ENCODE results near the gene DGKG.

DGKG gene

DNA sequence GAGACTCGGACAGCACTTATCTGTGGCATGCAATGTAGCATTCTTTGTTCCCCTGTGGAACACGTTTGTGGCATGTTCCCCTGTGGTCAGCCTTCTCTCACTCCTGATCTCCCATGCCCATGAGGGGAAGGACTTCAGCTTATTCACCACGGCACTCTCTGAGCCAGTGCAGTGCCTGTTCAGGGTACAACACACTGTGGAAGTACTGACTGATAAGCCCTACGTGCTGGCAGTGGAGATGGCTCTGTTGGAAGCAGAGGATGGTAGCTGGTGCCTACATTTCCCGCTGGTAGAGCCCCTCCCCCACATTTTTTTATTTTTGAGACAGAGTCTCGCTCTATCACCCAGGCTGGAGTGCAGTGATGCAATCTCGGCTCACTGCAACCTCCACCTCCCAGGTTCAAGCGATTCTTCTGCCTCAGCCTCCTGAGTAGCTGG, 209.7 kb downstream of the DGKG start:
- 0 out of 2 replicates have a peak, but pooled peaks cover 10% of the 10 kb centered on the region for H3K27me3 ChIP-seq (ENCODE audit: control insufficient read depth, insufficient read depth, low read length)
- H3K36me3 ChIP-seq (ENCODE audit: control insufficient read depth, insufficient read depth, low read length), result no peaks in the 10 kb centered on the region
- H3K4me3 ChIP-seq (ENCODE audit: low read depth, low read length), result no peak overlapping the region
- no peaks in the 10 kb centered on the region for H3K4me1 ChIP-seq (ENCODE audit: control insufficient read depth, insufficient read depth, low read length)
- H3K9ac ChIP-seq (ENCODE audit: low read depth, low read length), result no peak overlapping the region
- H3K27ac ChIP-seq (ENCODE audit: low read depth, low read length), result no peak overlapping the region
- no peaks in the 10 kb centered on the region for H3K9me3 ChIP-seq (ENCODE audit: control insufficient read depth, insufficient read depth, low read length)

DNA sequence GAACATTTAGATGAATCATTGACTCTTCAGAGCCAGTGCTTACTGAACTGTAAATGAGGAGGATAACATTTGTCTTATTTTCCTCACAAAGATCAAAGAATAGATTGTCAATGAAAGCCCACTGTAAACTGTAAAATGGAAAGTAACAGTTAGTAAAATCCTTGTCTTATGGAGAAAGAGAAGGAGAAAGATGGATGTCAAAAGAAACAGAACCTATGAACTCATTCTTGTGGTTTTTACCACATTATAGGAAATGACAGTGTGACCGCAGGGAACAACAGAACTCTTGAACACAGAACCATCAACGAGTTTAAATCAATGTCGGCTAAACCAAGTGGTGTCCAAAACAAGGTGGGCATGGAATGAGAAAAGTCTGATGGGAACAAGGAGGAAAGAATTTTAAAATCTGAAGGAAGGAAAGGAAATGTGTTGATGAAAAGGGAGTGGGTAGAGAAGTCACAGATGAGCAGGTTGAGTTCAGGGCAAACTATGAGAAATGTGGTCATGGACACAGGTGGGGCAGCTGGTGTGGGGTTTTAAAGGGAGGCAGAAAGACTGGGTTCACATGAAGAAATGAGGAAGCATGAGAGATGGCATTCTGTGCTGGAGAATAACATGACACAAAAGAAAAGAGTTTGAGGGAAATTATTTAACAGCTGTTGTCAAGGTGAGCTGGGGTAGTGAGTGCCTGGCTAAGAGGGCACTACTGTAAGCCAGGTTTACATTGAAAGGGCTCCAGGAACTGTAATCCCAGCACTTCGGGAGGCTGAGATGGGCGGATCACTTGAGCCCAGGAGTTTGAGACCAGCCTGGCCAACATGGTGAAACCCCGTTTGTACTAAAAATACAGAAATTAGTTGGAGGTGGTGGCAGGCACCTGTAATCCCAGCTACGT, 210.7 kb downstream of the DGKG start:
- no peaks in the 10 kb centered on the region for H3K36me3 ChIP-seq (ENCODE audit: control insufficient read depth, insufficient read depth, low read length)
- H3K27me3 ChIP-seq (ENCODE audit: control insufficient read depth, insufficient read depth, low read length), result 0 out of 2 replicates have a peak, but pooled peaks cover 10% of the 10 kb centered on the region
- no peak overlapping the region for H3K9ac ChIP-seq (ENCODE audit: low read depth, low read length)
- H3K9me3 ChIP-seq (ENCODE audit: control insufficient read depth, insufficient read depth, low read length), result no peaks in the 10 kb centered on the region
- H3K27ac ChIP-seq (ENCODE audit: low read depth, low read length), result no peak overlapping the region
- no peaks in the 10 kb centered on the region for H3K4me1 ChIP-seq (ENCODE audit: control insufficient read depth, insufficient read depth, low read length)
- H3K4me3 ChIP-seq (ENCODE audit: low read depth, low read length), result no peak overlapping the region

DNA sequence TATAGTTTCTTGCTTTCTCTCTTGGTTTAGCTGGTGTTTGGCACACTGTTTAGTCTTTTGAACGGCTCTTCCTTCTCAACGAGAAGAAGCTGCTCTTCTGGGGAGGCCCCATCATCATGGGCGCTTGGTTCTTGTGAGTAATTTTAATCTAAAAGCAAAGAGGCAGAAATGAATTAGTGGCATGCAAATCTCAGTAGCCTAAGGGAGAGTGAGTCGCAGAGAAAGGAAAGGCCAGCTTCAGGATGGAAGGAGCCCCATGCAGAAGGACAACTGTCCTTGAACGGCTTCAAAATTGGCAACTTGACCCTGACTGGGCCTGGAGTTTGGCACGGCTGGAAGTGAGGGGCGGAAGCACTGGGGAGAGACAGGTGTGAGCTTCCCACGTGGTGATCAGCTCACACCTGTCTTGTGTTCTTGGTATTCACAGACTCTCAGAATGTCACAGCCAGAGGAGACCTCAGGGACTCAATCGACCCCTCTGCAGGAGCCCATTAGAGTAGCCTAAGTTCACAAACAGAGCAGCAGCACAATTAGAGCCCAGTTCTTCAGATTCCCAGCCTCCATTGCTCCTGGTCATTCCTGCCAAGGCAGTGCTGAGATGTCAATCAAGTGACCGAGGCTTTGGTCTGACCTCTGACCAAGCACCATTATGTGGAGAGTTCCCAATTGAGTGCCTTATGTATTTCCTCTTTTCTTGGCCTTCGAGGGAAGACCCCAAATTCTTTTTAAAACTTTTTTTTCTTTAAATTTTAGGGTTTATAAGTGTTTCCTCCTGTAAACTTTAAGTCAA, 211.8 kb downstream of the DGKG start:
- Histone ChIP-seq H3K4me3 (ENCODE audit: low read depth, low read length) (no peak overlapping the region), H3K9ac (ENCODE audit: low read depth, low read length) (no peak overlapping the region), H3K4me1 (ENCODE audit: control insufficient read depth, insufficient read depth, low read length) (no peaks in the 10 kb centered on the region), H3K36me3 (ENCODE audit: control insufficient read depth, insufficient read depth, low read length) (no peaks in the 10 kb centered on the region), H3K9me3 (ENCODE audit: control insufficient read depth, insufficient read depth, low read length) (no peaks in the 10 kb centered on the region), H3K27ac (ENCODE audit: low read depth, low read length) (no peak overlapping the region), H3K27me3 (ENCODE audit: control insufficient read depth, insufficient read depth, low read length) (0 out of 2 replicates have a peak, but pooled peaks cover 10% of the 10 kb centered on the region)

DNA sequence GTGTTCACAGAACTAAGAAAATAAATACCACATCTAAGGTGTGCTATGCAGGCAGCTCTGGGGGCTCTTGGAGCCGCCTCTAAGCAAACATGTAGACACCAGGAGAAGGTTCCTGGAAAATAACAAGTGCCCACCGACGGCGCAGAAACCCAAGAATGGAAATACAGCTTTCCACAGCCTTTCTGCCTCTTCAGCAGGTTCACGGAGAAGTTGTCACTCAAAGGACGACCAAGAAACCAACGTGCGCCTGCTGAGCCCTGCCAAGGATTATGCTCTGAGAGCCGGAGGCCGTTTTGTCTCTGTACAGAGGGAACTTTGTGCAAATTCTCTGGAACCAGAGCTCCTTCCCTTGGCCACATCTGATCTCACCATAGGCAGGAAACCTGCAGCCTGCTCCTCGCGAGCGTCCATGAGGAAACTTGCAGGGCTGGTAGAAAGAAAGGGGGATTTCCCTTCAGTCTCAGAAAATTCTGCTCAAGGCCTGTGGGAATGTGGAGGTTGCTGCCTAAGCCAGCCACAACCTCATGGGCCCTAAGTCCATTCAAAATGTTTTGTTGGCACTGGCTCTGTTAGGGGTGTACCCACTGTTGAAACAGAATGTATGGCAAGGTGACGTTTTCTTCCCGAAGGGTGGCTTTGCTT, 212.6 kb downstream of the DGKG start:
- Histone ChIP-seq H3K9me3 (ENCODE audit: control insufficient read depth, insufficient read depth, low read length) (no peaks in the 10 kb centered on the region), H3K27me3 (ENCODE audit: control insufficient read depth, insufficient read depth, low read length) (0 out of 2 replicates have a peak, but pooled peaks cover 10% of the 10 kb centered on the region), H3K36me3 (ENCODE audit: control insufficient read depth, insufficient read depth, low read length) (no peaks in the 10 kb centered on the region), H3K4me1 (ENCODE audit: control insufficient read depth, insufficient read depth, low read length) (no peaks in the 10 kb centered on the region), H3K4me3 (ENCODE audit: low read depth, low read length) (no peak overlapping the region), H3K27ac (ENCODE audit: low read depth, low read length) (no peak overlapping the region), H3K9ac (ENCODE audit: low read depth, low read length) (no peak overlapping the region)

DNA sequence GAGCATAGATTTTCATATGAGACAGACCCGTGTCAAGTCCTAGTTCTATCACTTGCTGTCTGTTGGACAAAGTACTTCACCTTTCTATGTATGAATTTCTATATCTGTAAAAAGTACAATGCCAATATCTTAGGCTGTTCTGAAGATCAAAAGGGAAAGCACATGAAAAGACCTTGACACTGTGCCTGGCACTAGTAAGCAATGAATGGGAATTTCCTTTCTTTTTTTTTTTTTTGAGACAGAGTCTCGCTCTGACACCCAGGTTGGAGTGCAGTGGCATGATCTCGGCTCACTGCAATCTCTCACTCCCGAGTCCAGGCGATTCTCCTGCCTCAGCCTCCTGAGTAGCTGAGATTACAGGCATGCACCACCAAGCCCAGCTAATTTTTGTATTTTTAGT, 217.8 kb downstream of the DGKG start:
- no peaks in the 10 kb centered on the region for H3K9me3 ChIP-seq (ENCODE audit: control insufficient read depth, insufficient read depth, low read length)
- H3K4me3 ChIP-seq (ENCODE audit: low read depth, low read length), result no peak overlapping the region
- H3K9ac ChIP-seq (ENCODE audit: low read depth, low read length), result no peak overlapping the region
- H3K4me1 ChIP-seq (ENCODE audit: control insufficient read depth, insufficient read depth, low read length), result no peaks in the 10 kb centered on the region
- no peaks in the 10 kb centered on the region for H3K36me3 ChIP-seq (ENCODE audit: control insufficient read depth, insufficient read depth, low read length)
- H3K27me3 ChIP-seq (ENCODE audit: control insufficient read depth, insufficient read depth, low read length), result peaks cover 8% of the 10 kb centered on the region; the same call in 1 of the 2 replicates
- no peak overlapping the region for H3K27ac ChIP-seq (ENCODE audit: low read depth, low read length)

DNA sequence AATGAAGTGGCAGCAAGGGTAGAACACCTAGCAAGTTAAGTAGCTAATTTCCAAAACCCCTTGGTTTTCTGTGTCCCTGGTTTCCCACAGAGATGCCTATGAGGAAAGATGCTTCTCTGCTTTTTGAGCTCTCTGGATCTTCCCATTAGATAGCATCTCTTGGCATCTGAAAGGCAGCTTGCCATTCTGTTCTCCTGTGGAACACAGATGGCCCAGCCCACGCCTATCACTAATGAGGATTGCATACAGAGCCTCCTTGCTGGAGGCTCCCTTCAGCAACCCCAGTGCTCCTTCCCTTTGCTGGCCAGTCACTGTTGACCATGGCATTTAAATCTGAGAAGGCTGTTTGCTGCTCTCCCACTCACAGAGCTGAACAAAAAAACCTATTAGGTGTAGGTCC, 218.8 kb downstream of the DGKG start:
- Histone ChIP-seq H3K9me3 (ENCODE audit: control insufficient read depth, insufficient read depth, low read length) (no peaks in the 10 kb centered on the region), H3K27ac (ENCODE audit: low read depth, low read length) (no peak overlapping the region), H3K4me1 (ENCODE audit: control insufficient read depth, insufficient read depth, low read length) (no peaks in the 10 kb centered on the region), H3K27me3 (ENCODE audit: control insufficient read depth, insufficient read depth, low read length) (peaks cover 8% of the 10 kb centered on the region; the same call in 1 of the 2 replicates), H3K36me3 (ENCODE audit: control insufficient read depth, insufficient read depth, low read length) (no peaks in the 10 kb centered on the region), H3K9ac (ENCODE audit: low read depth, low read length) (no peak overlapping the region), H3K4me3 (ENCODE audit: low read depth, low read length) (no peak overlapping the region)

DNA sequence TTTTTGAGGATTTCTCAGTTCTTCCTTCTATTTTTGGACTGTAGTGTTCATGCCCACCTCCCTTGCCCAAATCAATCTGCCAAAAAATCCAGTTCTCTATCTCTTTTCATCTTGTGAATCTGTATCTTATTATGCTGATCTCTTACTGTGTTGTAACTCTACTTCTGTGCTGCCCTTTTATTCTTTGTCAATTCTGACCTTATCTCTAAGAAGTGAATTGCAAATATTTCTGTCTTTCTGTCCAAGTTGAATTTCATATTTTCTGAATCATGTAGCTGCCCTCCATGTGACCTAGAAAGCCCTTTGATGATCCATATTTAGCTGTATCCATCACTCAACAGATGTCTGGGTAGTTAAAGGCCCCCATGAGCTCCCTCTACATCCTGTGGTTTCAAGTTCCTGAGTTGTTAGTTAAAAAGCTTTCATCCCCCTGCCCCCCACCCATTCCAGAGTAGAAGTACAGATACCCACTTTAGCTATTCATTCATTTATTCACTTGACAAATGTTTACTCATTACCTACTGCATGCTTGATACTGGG, 219.6 kb downstream of the DGKG start:
- H3K9me3 ChIP-seq (ENCODE audit: control insufficient read depth, insufficient read depth, low read length), result no peaks in the 10 kb centered on the region
- H3K36me3 ChIP-seq (ENCODE audit: control insufficient read depth, insufficient read depth, low read length), result no peaks in the 10 kb centered on the region
- H3K9ac ChIP-seq (ENCODE audit: low read depth, low read length), result no peak overlapping the region
- peaks cover 5% of the 10 kb centered on the region; the same call in 1 of the 2 replicates for H3K27me3 ChIP-seq (ENCODE audit: control insufficient read depth, insufficient read depth, low read length)
- no peak overlapping the region for H3K4me3 ChIP-seq (ENCODE audit: low read depth, low read length)
- no peak overlapping the region for H3K27ac ChIP-seq (ENCODE audit: low read depth, low read length)
- H3K4me1 ChIP-seq (ENCODE audit: control insufficient read depth, insufficient read depth, low read length), result no peaks in the 10 kb centered on the region

DNA sequence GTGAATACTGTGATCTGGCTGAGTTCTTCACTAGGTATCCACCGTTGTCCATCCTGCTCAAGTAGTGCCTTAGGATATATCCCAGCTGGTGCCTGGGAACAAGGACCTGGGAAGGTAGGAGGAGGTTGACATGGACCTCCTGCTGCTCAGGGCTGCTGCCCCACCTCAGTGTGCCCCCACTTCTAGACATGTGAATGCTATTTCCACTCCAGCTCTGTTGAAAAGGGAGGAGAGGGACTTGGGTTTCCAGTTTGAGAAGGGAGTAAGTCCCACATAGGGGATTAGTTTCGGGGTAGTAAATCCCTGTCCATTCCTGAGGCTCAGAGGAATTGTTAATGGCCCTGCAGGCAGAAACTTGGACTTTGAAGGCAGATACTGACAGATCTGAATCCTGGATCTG, 220.2 kb downstream of the DGKG start:
- no peak overlapping the region for H3K4me3 ChIP-seq (ENCODE audit: low read depth, low read length)

DNA sequence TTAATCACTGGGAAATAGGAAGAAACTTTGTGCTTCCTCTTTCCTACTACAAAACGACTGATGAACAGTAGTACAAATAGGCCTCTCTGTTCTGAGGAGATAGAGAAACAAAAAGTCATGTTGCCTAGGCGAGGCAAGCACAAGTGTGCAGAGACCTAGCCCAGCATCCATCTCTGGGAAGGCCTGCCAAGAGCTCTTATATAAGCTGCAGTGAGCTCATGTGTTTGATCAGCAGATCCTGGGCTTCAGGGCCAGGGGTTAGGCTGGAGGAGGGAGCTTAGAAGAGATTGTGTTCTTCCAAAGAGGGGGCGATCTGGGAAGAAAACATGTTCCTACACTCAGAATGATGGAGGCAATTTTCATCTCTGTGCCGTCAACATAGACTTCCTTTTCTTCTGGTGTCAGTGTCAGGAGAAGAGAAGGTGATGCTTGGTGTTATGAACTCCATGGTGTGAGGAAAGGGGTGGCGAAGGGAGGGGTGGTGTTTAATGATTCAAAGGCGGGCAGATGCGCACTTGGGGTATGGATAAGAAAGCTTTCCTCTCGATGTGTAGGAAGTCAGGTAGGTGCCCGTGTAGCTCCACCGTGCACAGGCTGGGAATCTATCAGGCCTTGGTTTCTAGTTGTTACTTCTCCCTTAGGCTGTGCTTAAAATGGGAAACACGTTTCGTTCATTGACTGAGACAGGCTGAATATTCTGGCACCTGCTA, 223.6 kb downstream of the DGKG start:
- H3K9ac ChIP-seq (ENCODE audit: low read depth, low read length), result no peak overlapping the region
- no peaks in the 10 kb centered on the region for H3K4me1 ChIP-seq (ENCODE audit: control insufficient read depth, insufficient read depth, low read length)
- H3K36me3 ChIP-seq (ENCODE audit: control insufficient read depth, insufficient read depth, low read length), result no peaks in the 10 kb centered on the region
- H3K4me3 ChIP-seq (ENCODE audit: low read depth, low read length), result no peak overlapping the region
- no peaks in the 10 kb centered on the region for H3K9me3 ChIP-seq (ENCODE audit: control insufficient read depth, insufficient read depth, low read length)
- H3K27ac ChIP-seq (ENCODE audit: low read depth, low read length), result no peak overlapping the region
- peaks cover 3% of the 10 kb centered on the region; the same call in 1 of the 2 replicates for H3K27me3 ChIP-seq (ENCODE audit: control insufficient read depth, insufficient read depth, low read length)

More for the DNA sequence above, 220.2 kb downstream of the DGKG start:
- Histone ChIP-seq H3K27ac (ENCODE audit: low read depth, low read length) (no peak overlapping the region), H3K4me1 (ENCODE audit: control insufficient read depth, insufficient read depth, low read length) (no peaks in the 10 kb centered on the region), H3K36me3 (ENCODE audit: control insufficient read depth, insufficient read depth, low read length) (no peaks in the 10 kb centered on the region), H3K9me3 (ENCODE audit: control insufficient read depth, insufficient read depth, low read length) (no peaks in the 10 kb centered on the region), H3K27me3 (ENCODE audit: control insufficient read depth, insufficient read depth, low read length) (peaks cover 3% of the 10 kb centered on the region; the same call in 1 of the 2 replicates), H3K9ac (ENCODE audit: low read depth, low read length) (no peak overlapping the region)

DNA sequence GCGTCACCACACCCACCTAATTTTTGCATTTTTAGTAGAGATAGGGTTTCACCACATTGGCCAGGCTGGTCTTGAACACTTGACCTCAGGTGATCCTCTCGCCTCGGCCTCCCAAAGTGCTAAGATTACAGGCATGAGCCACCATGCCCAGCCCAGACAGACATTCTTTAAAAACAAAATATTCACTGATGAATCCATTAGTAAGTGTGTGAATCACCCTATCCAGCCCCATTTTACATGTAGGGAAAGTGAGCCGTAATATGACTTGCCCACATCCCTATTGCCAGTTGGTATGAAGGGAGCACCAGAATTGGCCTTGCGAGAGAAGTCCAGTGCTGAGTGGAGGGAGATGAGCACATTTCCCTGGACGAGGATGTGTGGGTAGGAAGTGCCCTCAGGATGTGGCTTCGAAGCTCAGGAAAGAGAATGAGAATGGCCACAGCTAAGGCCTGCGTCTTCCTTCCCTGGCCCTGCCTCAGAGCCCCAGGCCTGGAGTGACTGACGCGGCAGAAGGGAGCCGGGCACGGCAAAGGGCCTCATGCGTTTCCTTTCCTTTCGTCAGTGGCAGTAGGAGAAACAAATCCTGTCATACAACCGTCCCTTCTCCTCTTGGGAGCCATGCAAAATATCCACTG, 224.9 kb downstream of the DGKG start:
- no peak overlapping the region for H3K27ac ChIP-seq (ENCODE audit: low read depth, low read length)
- no peaks in the 10 kb centered on the region for H3K36me3 ChIP-seq (ENCODE audit: control insufficient read depth, insufficient read depth, low read length)
- peaks cover 5% of the 10 kb centered on the region; the same call in 1 of the 2 replicates for H3K27me3 ChIP-seq (ENCODE audit: control insufficient read depth, insufficient read depth, low read length)
- no peaks in the 10 kb centered on the region for H3K9me3 ChIP-seq (ENCODE audit: control insufficient read depth, insufficient read depth, low read length)
- H3K4me3 ChIP-seq (ENCODE audit: low read depth, low read length), result no peak overlapping the region
- no peak overlapping the region for H3K9ac ChIP-seq (ENCODE audit: low read depth, low read length)
- H3K4me1 ChIP-seq (ENCODE audit: control insufficient read depth, insufficient read depth, low read length), result no peaks in the 10 kb centered on the region
